Heart left ventricle (tissue), 16 donors: ENCODE results near the gene SGCA. TPM values are rescaled to one million over a fixed set of nuclear protein-coding genes. Genes with fewer than 3 reads are reported as not detected.

Source experiments
- ATAC-seq, 4 donors: fragments of 200-7000 bp; cut with Tn5 transposase; one replicate each; pipeline ENCODE4 v1.9.1; 2020 to 2022; ENCODE audit warnings: moderate library complexity in 4 of 4, mild to moderate bottlenecking in 3 of 4, moderate number of reproducible peaks in 1 of 4
- DNase-seq, 5 donors: peaks; one replicate each; pipeline ENCODE4 v3.0.0-alpha.2; 2020
- H3K27ac ChIP-seq, 12 donors: fragments of 200-600 bp; sonication (generic) in 4 of 12; one replicate each; pipeline versions ENCODE4 v1.5.0 to v1.8.0; 2016 to 2022; ENCODE audit warnings: mild to moderate bottlenecking in 2 of 12
- H3K27me3 ChIP-seq, 9 donors: fragments of 200-600 bp; sonication (generic) in 2 of 9; one replicate each; pipeline versions ENCODE4 v1.5.1 to v1.8.0; 2016 to 2022; ENCODE audit warnings: mild to moderate bottlenecking in 3 of 9
- H3K36me3 ChIP-seq, 9 donors: fragments of 200-600 bp; sonication (generic) in 2 of 9; one replicate each; pipeline versions ENCODE4 v1.5.0 to v1.8.0; 2018 to 2022; ENCODE audit warnings: mild to moderate bottlenecking in 2 of 9
- H3K4me1 ChIP-seq, 12 donors: fragments of 200-600 bp; sonication (generic) in 4 of 12; one replicate each; pipeline versions ENCODE4 v1.5.0 to v1.8.0; 2016 to 2022; ENCODE audit warnings: mild to moderate bottlenecking in 3 of 12
- H3K4me3 ChIP-seq, 12 donors: fragments of 200-600 bp; sonication (generic) in 4 of 12; one replicate each; pipeline versions ENCODE4 v1.5.0 to v1.8.0; 2017 to 2022; ENCODE audit warnings: mild to moderate bottlenecking in 9 of 12, moderate library complexity in 4 of 12
- H3K9me3 ChIP-seq, 12 donors: fragments of 200-600 bp; sonication (generic) in 4 of 12; one replicate each; pipeline versions ENCODE4 v1.5.0 to v1.8.0; 2016 to 2022; ENCODE audit warnings: mild to moderate bottlenecking in 1 of 12
- POLR2A ChIP-seq, 2 donors: fragments of 450-650 bp; IDR thresholded peaks; one replicate each; pipeline ENCODE4 v1.6.1; 2017; ENCODE audit warnings: antibody characterized with exemption in 2 of 2, mild to moderate bottlenecking in 2 of 2, moderate library complexity in 2 of 2
- WGBS, 4 donors: extraction: QIAGEN DNeasy Blood & Tissue Kit in 2 of 4; methylation state at CpG; one replicate each; pipeline versions ENCODE4 v1.1.5 to v1.1.7; 2013 to 2018; 5-methylcytosine and 5-hydroxymethylcytosine counted together
- intact Hi-C, 10 donors: fragments of 100-400 bp; cut with DNase I; formaldehyde crosslinking; loops; one replicate each; pipeline versions ENCODE4 v1.11.1 to v1.14.2; 2022
- polyA plus RNA-seq, 2 donors: library from polyadenylated mRNA; stranded (reverse); fragments of 200-250 nt; gene quantifications; one replicate each; pipeline ENCODE4 v1.2.3, GENCODE V29; 2013
- total RNA-seq, 9 donors: library from RNA; depleted of rRNA in 2 of 9; stranded (reverse); fragments of >200 nt in 2 of 9; fragmentation: NEBNext Ultra II Directional in 3 of 9; extraction: Animal tissue kit (Norgen Biotek cat#: 25700) in 3 of 9; gene quantifications; one replicate each; pipeline versions ENCODE4 v1.1.0 to v1.2.4, GENCODE V29; 2016 to 2023
- TF ChIP-seq, protein P1 (sequence below), 12 donors: fragments of 200-600 bp; sonication (generic) in 4 of 12; IDR thresholded peaks; one replicate each; pipeline versions ENCODE4 v1.5.0 to v1.8.0; 2018 to 2022; ENCODE audit warnings: antibody characterized with exemption in 12 of 12, mild to moderate bottlenecking in 5 of 12
- donor health status: ischemic (EF 13 %, LVEDD 7.1; RV severe dilation, severe dysfunction).
- donor health status: healthy with polysubstance abuse.
- donor health status: DM: no; HTN: yes; CAD: no.
- donor health status: DM: no; HTN: no; CAD: no.
- donor health status: ischemic (EF 25% LVEDD 6.9; RV normal size, moderate dysfunction).
- donor health status: ischemic (EF 25% LVEDD 5.7; RV mildly dilated, moderate dysfunction).
- donor health status: healthy.
- donor health status: DM: yes; HTN: yes; CAD: no.
- donor health status: ischemic (EF 35%, LVEDD 5.7; RV mildly dilated, moderate dysfunction).
- donor health status: nonischemic (EF 11% LVEDD 7.7; RV severe dilation, severe dysfunction).
- donor health status: DM: yes; HTN: yes; CAD: no.
- donor health status: PGD.
- donor health status: ischemic (EF 29% LVEDD 5.4; RV normal size, mild dysfunction).
- donor health status: nonischemic (EF 23%, LVEDD 6.1; RV moderate dilation, normal function).

SGCA gene
- total and polyA plus RNA-seq, 11 donors: 96.5 to 225 (median 151) TPM

DNA sequence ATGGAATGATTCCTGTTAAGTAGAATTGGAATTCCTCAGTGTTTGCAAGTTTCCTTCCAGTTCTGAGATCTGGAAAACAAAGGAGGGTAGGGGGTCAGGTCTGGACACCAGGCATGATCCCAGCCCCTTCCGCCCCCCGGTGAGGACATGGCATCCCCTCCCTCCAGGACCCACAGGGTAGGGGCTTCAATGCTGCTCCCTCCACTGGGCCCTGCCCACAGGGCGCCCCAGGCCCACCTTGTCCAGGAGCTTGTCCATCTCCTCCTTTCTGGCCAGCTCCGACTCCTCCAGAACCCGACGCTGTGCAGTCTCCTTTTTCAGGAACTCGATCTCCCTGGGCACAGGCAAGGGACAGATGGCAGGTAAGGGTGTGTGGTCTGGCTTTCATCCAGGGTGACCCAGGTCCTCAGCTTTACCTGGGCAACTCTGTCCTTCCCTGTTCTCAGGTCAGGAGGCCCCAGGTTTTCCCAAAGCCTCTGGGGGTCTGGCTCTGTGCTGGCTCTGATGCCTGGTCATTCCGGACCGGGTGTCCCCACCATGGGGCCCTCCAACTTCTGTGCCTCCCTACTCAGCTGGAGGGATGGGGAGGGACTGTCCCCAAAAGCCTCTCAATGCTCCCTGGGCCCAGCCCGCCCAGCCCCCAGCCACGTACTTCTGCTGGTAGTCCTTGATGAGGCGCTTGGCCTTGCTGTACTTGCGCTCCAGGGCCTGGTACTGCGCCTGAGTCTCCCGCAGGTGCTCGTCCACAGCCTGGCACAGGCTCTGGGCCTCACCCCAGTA lies 30.3 kb upstream of the SGCA start:
- H3K27me3 ChIP-seq: peaks cover 0 to 3% (median 0%) of the 10 kb centered on the region in 9 donors
- WGBS, 4 donors: 92 to 95% (median 93%) methylated on average over 15 to 16 of the region's 16 CpGs
- peaks cover 0 to 66% (median 58%) of the 10 kb centered on the region in 9 donors for H3K36me3 ChIP-seq
- intact Hi-C loops: no loop called here
- no peak overlapping the region for H3K4me3 ChIP-seq
- no peak overlapping the region for H3K27ac ChIP-seq
- H3K4me1 ChIP-seq: peaks cover 0 to 46% (median 27%) of the 10 kb centered on the region in 12 donors
- DNase-seq (peak in 1 of 5 donors; percentile 15), ATAC-seq (no peak)
- TF ChIP-seq, protein P1, sequence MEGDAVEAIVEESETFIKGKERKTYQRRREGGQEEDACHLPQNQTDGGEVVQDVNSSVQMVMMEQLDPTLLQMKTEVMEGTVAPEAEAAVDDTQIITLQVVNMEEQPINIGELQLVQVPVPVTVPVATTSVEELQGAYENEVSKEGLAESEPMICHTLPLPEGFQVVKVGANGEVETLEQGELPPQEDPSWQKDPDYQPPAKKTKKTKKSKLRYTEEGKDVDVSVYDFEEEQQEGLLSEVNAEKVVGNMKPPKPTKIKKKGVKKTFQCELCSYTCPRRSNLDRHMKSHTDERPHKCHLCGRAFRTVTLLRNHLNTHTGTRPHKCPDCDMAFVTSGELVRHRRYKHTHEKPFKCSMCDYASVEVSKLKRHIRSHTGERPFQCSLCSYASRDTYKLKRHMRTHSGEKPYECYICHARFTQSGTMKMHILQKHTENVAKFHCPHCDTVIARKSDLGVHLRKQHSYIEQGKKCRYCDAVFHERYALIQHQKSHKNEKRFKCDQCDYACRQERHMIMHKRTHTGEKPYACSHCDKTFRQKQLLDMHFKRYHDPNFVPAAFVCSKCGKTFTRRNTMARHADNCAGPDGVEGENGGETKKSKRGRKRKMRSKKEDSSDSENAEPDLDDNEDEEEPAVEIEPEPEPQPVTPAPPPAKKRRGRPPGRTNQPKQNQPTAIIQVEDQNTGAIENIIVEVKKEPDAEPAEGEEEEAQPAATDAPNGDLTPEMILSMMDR (IDR thresholded peaks at IDR 0.05): no peak
- TF ChIP-seq POLR2A (IDR thresholded peaks at IDR 0.05): no peak
- no peaks in the 10 kb centered on the region for H3K9me3 ChIP-seq

DNA sequence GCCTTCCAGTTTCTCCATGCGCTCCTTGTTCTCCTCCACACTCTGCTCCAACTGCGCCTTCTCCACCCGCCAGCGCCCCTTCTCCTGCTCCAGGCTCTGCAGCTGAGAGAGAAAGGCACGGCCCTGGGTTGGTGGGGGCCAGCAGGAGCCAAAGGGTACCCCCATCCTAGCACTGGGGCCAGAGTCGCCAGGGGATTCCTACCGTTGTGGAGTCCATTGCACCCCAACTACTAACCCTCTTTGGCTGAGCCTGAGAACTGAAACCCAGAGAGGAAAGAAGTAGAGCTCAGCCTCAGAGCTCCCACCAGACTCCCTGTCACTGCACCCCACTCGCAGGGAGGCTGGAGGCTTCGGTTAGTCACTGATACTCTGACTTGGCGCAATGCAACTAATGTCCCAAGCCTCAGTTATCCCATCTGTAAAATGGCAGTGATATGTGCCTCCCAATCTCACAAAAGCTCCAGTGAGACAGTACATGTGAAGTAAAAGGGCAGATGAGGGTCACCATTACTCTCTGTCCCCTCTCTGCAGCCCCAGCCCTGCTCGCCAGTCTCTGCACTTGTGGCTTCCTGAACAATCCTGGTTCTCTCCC lies 29.6 kb upstream of the SGCA start:
- Histone ChIP-seq H3K4me1 (peaks cover 0 to 46% (median 33%) of the 10 kb centered on the region in 12 donors), H3K36me3 (peaks cover 0 to 73% (median 65%) of the 10 kb centered on the region in 9 donors), H3K4me3 (no peak overlapping the region), H3K9me3 (no peaks in the 10 kb centered on the region), H3K27me3 (no peaks in the 10 kb centered on the region), H3K27ac (no peak overlapping the region)
- no peak for ATAC-seq
- TF ChIP-seq, protein P1 (IDR thresholded peaks at IDR 0.05): no peak
- no peak for TF ChIP-seq POLR2A (IDR thresholded peaks at IDR 0.05)
- WGBS, 4 donors: 94 to 95% (median 94%) methylated on average over 11 of the region's 11 CpGs
- intact Hi-C loops: no loop called here
- DNase-seq: no peak

DNA sequence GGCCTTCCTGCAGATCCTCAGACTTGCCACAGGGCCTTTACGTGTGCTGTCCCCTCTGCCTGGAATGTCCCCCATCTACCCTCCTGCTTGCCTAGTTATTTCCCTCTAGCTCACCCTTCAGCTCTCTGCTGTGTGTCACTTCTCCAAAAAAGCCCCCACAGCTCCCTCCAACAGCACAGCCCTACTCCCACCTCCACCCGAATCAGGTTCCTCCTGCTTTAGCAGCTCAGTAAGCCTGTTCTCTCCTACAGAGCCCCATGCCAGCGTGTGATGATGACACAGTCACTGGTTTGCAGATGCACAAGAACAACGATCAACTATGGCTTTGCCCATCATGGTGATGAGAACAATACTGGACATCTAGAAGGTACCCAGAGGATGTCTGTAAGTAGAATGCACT lies 28.8 kb upstream of the SGCA start:
- Histone ChIP-seq H3K4me3 (no peak overlapping the region), H3K27ac (no peak overlapping the region), H3K9me3 (no peaks in the 10 kb centered on the region), H3K27me3 (no peaks in the 10 kb centered on the region), H3K36me3 (peaks cover 0 to 82% (median 73%) of the 10 kb centered on the region in 9 donors), H3K4me1 (peaks cover 0 to 54% (median 38%) of the 10 kb centered on the region in 12 donors)
- intact Hi-C loops: no loop called here
- ATAC-seq: no peak
- DNase-seq: no peak
- 88 to 94% (median 90%) methylated on average over 4 of the region's 4 CpGs for WGBS, 4 donors
- TF ChIP-seq POLR2A (IDR thresholded peaks at IDR 0.05): no peak
- TF ChIP-seq, protein P1 (IDR thresholded peaks at IDR 0.05): no peak

DNA sequence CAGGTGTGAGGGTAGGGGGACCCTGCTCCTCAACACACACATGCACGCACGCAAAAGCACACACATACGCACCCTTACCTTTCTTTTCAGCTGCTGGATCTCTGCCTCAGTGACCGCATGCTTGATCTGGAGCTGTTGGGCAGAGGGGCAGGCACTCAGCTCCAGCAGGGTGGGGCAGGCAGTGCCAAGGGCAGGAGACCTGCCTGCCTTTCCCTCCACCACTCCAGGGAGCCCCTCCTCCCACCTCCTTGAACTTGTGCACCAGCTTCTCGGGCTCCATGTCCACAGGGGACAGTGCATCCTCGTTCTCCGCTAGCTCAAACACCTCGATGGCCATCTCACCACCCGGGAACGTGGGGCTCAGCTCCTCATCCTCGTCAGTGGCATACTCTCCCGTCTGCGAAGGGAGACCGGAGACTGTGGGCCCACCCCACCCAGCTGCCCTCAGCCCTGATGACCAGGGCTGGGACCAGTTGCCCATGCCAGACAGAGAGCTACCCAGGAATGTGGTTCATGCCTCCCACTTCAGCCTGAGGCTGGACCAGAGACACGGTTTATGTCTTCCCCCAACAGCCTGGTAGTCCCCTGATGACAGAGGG lies 26.5 kb upstream of the SGCA start:
- H3K4me1 ChIP-seq: peaks cover 0 to 42% (median 26%) of the 10 kb centered on the region in 12 donors
- H3K27me3 ChIP-seq: no peaks in the 10 kb centered on the region
- ATAC-seq: no peak
- intact Hi-C loops: no loop called here
- DNase-seq: peak in 1 of 5 donors; percentile 19
- 87 to 90% (median 89%) methylated on average over 14 to 15 of the region's 15 CpGs for WGBS, 4 donors
- H3K9me3 ChIP-seq: no peaks in the 10 kb centered on the region
- TF ChIP-seq, protein P1 (IDR thresholded peaks at IDR 0.05): no peak
- no peak for TF ChIP-seq POLR2A (IDR thresholded peaks at IDR 0.05)
- H3K4me3 ChIP-seq: no peak overlapping the region
- peak overlapping the region in 7 of 12 donors; percentile 16 to 79 (median 51) for H3K27ac ChIP-seq
- peaks cover 0 to 100% (median 94%) of the 10 kb centered on the region in 9 donors for H3K36me3 ChIP-seq
